Epithelial cell of proximal tubule (primary cell): ENCODE measurements around the gene MT4. TPM values are rescaled to one million over a fixed set of nuclear protein-coding genes. Genes with fewer than 3 reads are reported as not detected.

Experiments used
- DNase-seq: peaks from one replicate; pipeline ENCODE4 v3.0.0-alpha.2; 2011; ENCODE audit warnings: low read depth
- H3K4me3 ChIP-seq: 2 replicates; pipeline ENCODE4 v1.5.1; 2011; ENCODE audit warnings: low read depth, mild to moderate bottlenecking, low read length
- CTCF ChIP-seq: conservative IDR thresholded peaks from 2 replicates; pipeline ENCODE4 v1.5.1; 2012; ENCODE audit warnings: low read depth, mild to moderate bottlenecking, low read length
- total RNA-seq: library from RNA; depleted of rRNA; stranded (reverse); fragments of >200 nt; gene quantifications from 2 replicates; pipeline ENCODE4 v1.2.3, GENCODE V29; 2015

Gene MT4
- total RNA-seq, 1 donor from 2014 or later = not detected

- DNase-seq = no peak
- TF ChIP-seq CTCF = peak; percentile 58
- no peak overlapping the region for H3K4me3 ChIP-seq
Observed at GRCh38 chr16:56603589-56603988, 38.7 kb downstream of the MT4 start.

- no peak overlapping the region for H3K4me3 ChIP-seq
- no peak for TF ChIP-seq CTCF
- DNase-seq = no peak
Observed at GRCh38 chr16:56604966-56605365, 40.1 kb downstream of the MT4 start.

- no peak for TF ChIP-seq CTCF
- DNase-seq = no peak
- no peak overlapping the region for H3K4me3 ChIP-seq
Observed at GRCh38 chr16:56605475-56605874, 40.6 kb downstream of the MT4 start.

GRCh38 chr16:56606071-56606475 is 41.2 kb downstream of the MT4 start:
- H3K4me3 ChIP-seq = no peak overlapping the region
- no peak for TF ChIP-seq CTCF
- no peak for DNase-seq

GRCh38 chr16:56606476-56607108 is 41.7 kb downstream of the MT4 start:
- no peak for TF ChIP-seq CTCF
- peak; percentile 83 for DNase-seq
- peak overlapping the region; percentile 28 for H3K4me3 ChIP-seq

- peak overlapping the region; percentile 73 for H3K4me3 ChIP-seq
- TF ChIP-seq CTCF = no peak
- peak; percentile 95 for DNase-seq
Observed at GRCh38 chr16:56607109-56607618, 42.3 kb downstream of the MT4 start.

GRCh38 chr16:56607675-56608042 is 42.8 kb downstream of the MT4 start:
- H3K4me3 ChIP-seq = peak overlapping the region; percentile 73
- no peak for TF ChIP-seq CTCF

More at GRCh38 chr16:56607675-56608042, 42.8 kb downstream of the MT4 start:
- no peak for DNase-seq
